Naive thymus-derived CD8-positive, alpha-beta T cell (primary cell): ENCODE data around the gene C11orf52. TPM values are rescaled to one million over a fixed set of nuclear protein-coding genes. Genes with fewer than 3 reads are reported as not detected.
"Not testable (repeated sequence)": the region's sequence is repeated elsewhere in the genome, so short reads cannot be mapped to it uniquely, and the experiment has no call there.

ENCODE experiments used
- ATAC-seq, 2 donors: fragments of 150-1000 bp; cut with Tn5 transposase in 1 of 2; sonication (Bioruptor Pico), chemical (Tn5 transposase) in 1 of 2; 1 replicate in 1 of 2; 2 replicates in 1 of 2; pipeline ENCODE4 v1.10.0; 2021; ENCODE audit warnings: mild to moderate bottlenecking in 2 of 2, moderate library complexity in 2 of 2
- POLR2A ChIA-PET: fragments of 350-600 bp; sonication (Branson Sonifier 250); formaldehyde crosslinking; loops from one replicate; lab custom pipeline; 2021; ENCODE audit warnings: antibody characterized with exemption; lab: Charles Lee
- DNase-seq, 10 donors: peaks; one replicate each; pipeline versions ENCODE4 v3.0.0 to v3.0.0-alpha.2; 2020 to 2022
- H3K27ac Mint-ChIP-seq, 10 donors: one replicate each; pipeline ENCODE4 v1.8.0; 2020 to 2022; ENCODE audit warnings: mild to moderate bottlenecking in 10 of 10, mixed read lengths in 10 of 10, moderate library complexity in 4 of 10, inconsistent platforms in 1 of 10
- H3K27me3 Mint-ChIP-seq, 5 donors: one replicate each; pipeline ENCODE4 v1.8.0; 2021 to 2022; ENCODE audit warnings: mixed read lengths in 5 of 5
- H3K36me3 Mint-ChIP-seq, 3 donors: one replicate each; pipeline ENCODE4 v1.8.0; 2020 to 2022; ENCODE audit warnings: mixed read lengths in 3 of 3, mild to moderate bottlenecking in 2 of 3, inconsistent platforms in 1 of 3
- H3K4me1 Mint-ChIP-seq, 4 donors: one replicate each; pipeline ENCODE4 v1.8.0; 2021 to 2022; ENCODE audit warnings: mixed read lengths in 4 of 4
- H3K4me3 Mint-ChIP-seq, 10 donors: one replicate each; pipeline ENCODE4 v1.8.0; 2020 to 2022; ENCODE audit warnings: mild to moderate bottlenecking in 10 of 10, mixed read lengths in 10 of 10, moderate library complexity in 6 of 10, inconsistent platforms in 1 of 10
- H3K9me3 Mint-ChIP-seq, 9 donors: one replicate each; pipeline ENCODE4 v1.8.0; 2020 to 2022; ENCODE audit warnings: mixed read lengths in 9 of 9, mild to moderate bottlenecking in 3 of 9, inconsistent platforms in 1 of 9, moderate library complexity in 1 of 9
- polyA plus RNA-seq, 3 donors: library from polyadenylated mRNA; unstranded; fragments of 300-500 nt; fragmentation: Illumina TruSeq; gene quantifications; one replicate each; pipeline ENCODE4 v1.2.3, GENCODE V29; 2021
- total RNA-seq, 8 experiments: library from RNA in 2 of 8; stranded (reverse) in 2 of 8; gene quantifications; one replicate each; pipeline ENCODE4 v1.2.3 and lab custom pipeline; 2021 to 2026

C11orf52 gene, protein sequence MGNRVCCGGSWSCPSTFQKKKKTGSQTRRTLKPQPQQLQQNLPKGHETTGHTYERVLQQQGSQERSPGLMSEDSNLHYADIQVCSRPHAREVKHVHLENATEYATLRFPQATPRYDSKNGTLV
- total RNA-seq: not detected
- not detected for polyA plus RNA-seq
- total RNA-seq (lab: John Stamatoyannopoulos, UW): 0 to 0.09 (median 0) reads per million in 6 experiments

DNA sequence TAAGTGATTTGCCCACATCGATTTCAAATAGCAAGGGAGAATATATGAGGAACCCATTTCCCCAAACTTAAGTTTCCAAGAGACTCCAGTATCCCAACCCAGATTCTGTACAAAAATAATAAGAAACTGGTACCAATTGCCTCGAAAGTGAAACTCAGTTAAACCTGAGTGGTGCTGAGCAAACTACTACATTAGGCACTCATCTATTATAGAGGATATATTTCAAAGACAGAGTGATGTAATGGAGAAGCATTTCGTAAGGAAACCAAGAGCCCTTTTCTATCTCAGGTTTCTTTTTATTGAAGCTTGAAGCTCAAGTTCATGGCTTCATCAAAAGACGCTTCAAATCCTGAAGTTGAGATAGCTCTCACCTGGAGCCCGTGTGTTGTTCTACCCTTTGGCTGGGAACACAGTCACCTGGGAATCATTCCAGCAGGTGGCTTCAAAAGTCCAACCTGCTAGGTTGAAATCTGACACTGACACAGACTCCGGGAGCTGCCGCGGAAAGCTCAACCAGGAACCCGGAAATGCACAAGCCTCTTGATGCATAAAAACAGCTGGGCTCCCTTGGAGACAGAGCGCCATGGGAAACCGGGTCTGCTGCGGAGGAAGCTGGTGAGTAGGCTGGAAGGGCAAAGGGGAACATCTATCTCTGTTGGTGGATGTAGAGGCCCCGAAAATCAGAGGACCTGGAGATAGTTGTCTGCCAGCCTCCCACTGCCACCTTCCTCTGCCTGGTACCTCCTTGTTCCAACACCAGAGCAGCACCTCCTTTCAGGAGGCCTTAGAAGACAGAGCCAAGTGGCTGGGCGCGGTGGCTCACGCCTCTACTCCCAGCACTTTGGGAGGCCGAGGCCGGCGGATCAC is at the start of gene C11orf52:
Gene C11orf52 (plus strand): TSS at position 524 of the 867 bp plus-strand sequence. CDS start 60 bp downstream, at position 584.
- ATAC-seq: no peak
- Mint-ChIP-seq H3K27ac (peak within 1 kb of the TSS in 1 of 10 donors; percentile 27), H3K36me3 (no peaks in the 10 kb centered on the region), H3K27me3 (peaks cover 16 to 46% (median 35%) of the 10 kb centered on the region in 5 donors), H3K4me1 (no peaks in the 10 kb centered on the region), H3K4me3 (no peak within 1 kb of the TSS), H3K9me3 (no peaks in the 10 kb centered on the region)
- POLR2A ChIA-PET: no interaction called here
- DNase-seq: no peak

GRCh38 chr11:111870113-111870512 is 48.6 kb upstream of the C11orf52 start:
- Mint-ChIP-seq H3K9me3 (no peaks in the 10 kb centered on the region), H3K27ac (peak overlapping the region in 2 of 10 donors; percentile 34 to 87), H3K4me3 (peak overlapping the region in 7 of 10 donors; percentile 19 to 95 (median 43)), H3K4me1 (peaks cover 12 to 36% (median 26%) of the 10 kb centered on the region in 4 donors), H3K27me3 (no peaks in the 10 kb centered on the region), H3K36me3 (peaks cover 19 to 44% (median 22%) of the 10 kb centered on the region in 3 donors)
- ATAC-seq: no peak
- POLR2A ChIA-PET: interaction anchor here (0.7 to 2.5 kb wide), 3 partner anchors 11 to 283 kb away, joined by 5 to 19 read pairs (median 7); partner anchors contain the start of genes CFAP68, SDHD and TIMM8B
- no peak for DNase-seq

DNA sequence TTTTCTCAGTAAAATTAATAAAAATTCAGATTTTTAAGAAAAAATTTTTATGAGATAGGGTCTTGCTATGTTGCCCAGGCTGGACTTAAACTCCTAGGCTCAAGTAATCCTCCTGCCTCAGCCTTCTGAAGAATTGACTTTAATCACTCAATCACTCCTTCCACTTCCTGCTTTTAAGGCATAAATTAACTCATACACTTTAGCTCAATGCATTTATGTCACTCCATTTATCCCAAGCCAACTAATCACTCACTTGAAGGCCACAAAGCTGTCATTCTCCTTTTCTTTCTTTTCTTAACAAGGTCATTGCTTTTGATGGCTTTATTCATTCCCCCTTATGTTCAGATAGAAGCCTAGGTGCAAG is 48.2 kb upstream of the C11orf52 start:
- Mint-ChIP-seq H3K4me1 (peaks cover 12 to 36% (median 26%) of the 10 kb centered on the region in 4 donors), H3K27me3 (no peaks in the 10 kb centered on the region), H3K27ac (peak overlapping the region; percentile 87 to 98 (median 95)), H3K9me3 (no peaks in the 10 kb centered on the region), H3K4me3 (peak overlapping the region; percentile 91 to 96 (median 93)), H3K36me3 (peaks cover 19 to 44% (median 23%) of the 10 kb centered on the region in 3 donors)
- ATAC-seq (no peak), DNase-seq (no peak)
- POLR2A ChIA-PET: interaction anchor here (0.6 to 2.5 kb wide), 4 partner anchors 10 to 283 kb away, joined by 3 to 19 read pairs (median 6); partner anchors contain the start of genes CFAP68, SDHD and TIMM8B

DNA sequence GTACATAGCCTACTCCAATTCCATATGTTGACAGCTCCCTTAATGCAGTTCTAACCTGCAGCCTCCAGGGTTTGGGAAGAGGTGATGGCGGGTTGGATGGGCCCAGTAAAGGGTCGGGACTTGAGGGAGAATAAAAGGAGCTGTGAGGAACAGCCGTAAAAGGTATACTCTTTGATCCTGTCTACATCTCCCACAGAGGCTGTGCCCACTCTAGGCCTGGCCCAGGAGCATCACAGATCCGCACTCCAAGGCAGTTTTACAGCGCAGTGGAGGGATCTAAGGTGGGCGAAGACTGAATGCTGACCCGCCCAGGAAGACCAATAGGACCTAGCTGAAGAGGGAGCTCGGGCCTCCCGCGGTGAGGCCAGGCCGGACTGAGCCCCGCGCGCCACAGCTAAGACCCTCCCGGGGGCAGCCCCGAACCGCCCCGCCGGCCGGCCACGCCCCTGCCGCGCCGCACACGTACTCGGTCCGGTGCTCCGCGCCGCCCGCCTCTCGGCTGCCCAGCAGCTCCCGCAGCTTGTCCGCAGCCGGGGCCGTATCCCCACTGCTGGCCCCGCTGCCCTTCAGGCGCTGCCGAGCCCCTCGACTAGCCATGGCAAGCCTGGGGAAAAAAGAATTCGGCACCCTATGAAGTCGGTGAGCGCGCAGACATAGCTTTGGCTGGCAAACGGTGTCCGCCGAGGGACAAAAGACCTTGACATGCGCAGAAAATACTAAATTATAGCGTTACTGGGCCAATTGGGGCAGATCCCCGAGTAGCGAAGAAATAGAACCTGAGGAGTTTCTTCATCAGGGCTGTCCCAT is 47.6 kb upstream of the C11orf52 start, which contains the start of gene ALG9:
Gene ALG9 (minus strand): TSS at position 696 of the 807 bp plus-strand sequence. CDS start 99 bp downstream, at position 597.
- peak; percentile 87 to 91 for ATAC-seq
- H3K36me3 Mint-ChIP-seq: peaks cover 19 to 42% (median 23%) of the 10 kb centered on the region in 3 donors

GRCh38 chr11:111871693-111872161 is 47.0 kb upstream of the C11orf52 start:
- Mint-ChIP-seq H3K4me3 (peak overlapping the region; percentile 91 to 96 (median 93)), H3K36me3 (peaks cover 14 to 38% (median 17%) of the 10 kb centered on the region in 3 donors), H3K27ac (peak overlapping the region; percentile 87 to 98 (median 95)), H3K4me1 (peaks cover 10 to 31% (median 25%) of the 10 kb centered on the region in 4 donors), H3K27me3 (no peaks in the 10 kb centered on the region), H3K9me3 (no peaks in the 10 kb centered on the region)
- POLR2A ChIA-PET: interaction anchor here (0.6 to 2.5 kb wide), 6 partner anchors 9 to 215 kb away, joined by 3 to 23 read pairs (median 4); partner anchors contain the start of genes CFAP68, PPP2R1B, SDHD and TIMM8B
- ATAC-seq (no peak), DNase-seq (no peak)

More for the DNA sequence above, 47.6 kb upstream of the C11orf52 start, which contains the start of gene ALG9:
- POLR2A ChIA-PET: interaction anchor here (0.6 to 2.5 kb wide), 8 partner anchors 10 to 284 kb away, joined by 3 to 23 read pairs (median 4); partner anchors contain the start of genes CFAP68, PPP2R1B, SDHD and TIMM8B
- peak within 1 kb of the TSS; percentile 87 to 98 (median 95) for H3K27ac Mint-ChIP-seq
- H3K9me3 Mint-ChIP-seq: no peaks in the 10 kb centered on the region
- H3K27me3 Mint-ChIP-seq: no peaks in the 10 kb centered on the region
- H3K4me1 Mint-ChIP-seq: peaks cover 12 to 36% (median 26%) of the 10 kb centered on the region in 4 donors
- peak within 1 kb of the TSS; percentile 91 to 96 (median 93) for H3K4me3 Mint-ChIP-seq
- peak; percentile 76 to 97 (median 88) for DNase-seq

- Mint-ChIP-seq H3K27me3 (no peaks in the 10 kb centered on the region), H3K9me3 (peaks cover 0 to 8% (median 0%) of the 10 kb centered on the region in 9 donors)
Measured at GRCh38 chr11:111878385-111878848, 40.3 kb upstream of the C11orf52 start.

DNA sequence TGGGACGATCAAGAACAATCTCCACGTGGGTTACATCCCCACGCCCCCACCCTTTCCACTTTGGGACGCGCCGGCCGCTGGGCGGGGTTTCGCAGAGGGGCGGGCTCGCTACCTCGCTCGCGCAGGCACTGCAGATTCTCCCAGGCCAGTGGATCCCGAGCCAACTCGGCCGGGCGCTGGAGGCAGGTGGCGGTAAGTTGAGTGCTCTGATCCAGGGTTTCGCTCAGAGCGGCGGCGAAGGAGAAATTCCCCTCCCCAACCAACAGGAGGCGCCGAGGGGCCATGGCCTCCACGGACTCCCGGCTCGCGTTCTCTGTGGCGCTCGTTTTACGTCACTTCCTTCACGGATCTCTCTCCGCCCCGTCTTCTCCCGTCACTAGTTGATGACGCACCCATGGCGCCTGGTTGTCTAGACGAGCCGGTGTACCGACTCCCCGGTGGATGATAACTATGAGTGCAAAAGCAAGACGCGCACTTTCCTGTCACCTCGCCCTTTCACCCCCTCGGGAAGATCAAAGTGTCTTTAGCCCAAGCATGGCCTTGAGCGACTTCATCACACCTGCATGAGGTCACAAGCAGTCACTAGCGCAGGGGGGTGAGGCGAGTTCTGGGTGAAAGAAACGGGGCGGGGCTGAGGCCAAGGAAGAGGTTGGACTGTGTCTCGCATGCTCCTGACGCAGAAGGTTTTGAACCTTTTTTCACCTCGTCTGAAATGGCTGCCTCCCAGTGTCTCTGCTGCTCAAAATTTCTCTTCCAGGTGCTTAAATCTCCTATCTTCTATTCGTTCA is 39.7 kb upstream of the C11orf52 start, which contains the start of the genes CFAP68 and FDXACB1:
Gene CFAP68 (plus strand): TSS at position 693 of the 788 bp plus-strand sequence. CDS start 20 bp downstream, at position 713.
Gene FDXACB1 (minus strand): TSS at position 317 of the 788 bp plus-strand sequence. CDS start 33 bp downstream, at position 284.
- peaks cover 9 to 28% (median 25%) of the 10 kb centered on the region in 4 donors for H3K4me1 Mint-ChIP-seq
- peak within 1 kb of the TSS; percentile 96 to 100 (median 100) for H3K27ac Mint-ChIP-seq
- H3K9me3 Mint-ChIP-seq: peaks cover 0 to 8% (median 0%) of the 10 kb centered on the region in 9 donors
- POLR2A ChIA-PET: interaction anchor here (1.8 to 3.2 kb wide), 2 partner anchors 8 to 48 kb away, joined by 13 to 19 read pairs; partner anchors contain the start of gene ALG9
- H3K4me3 Mint-ChIP-seq: peak within 1 kb of the TSS; percentile 84 to 100 (median 97)
- DNase-seq: peak; percentile 87 to 100 (median 96)
- H3K36me3 Mint-ChIP-seq: peaks cover 0 to 35% (median 22%) of the 10 kb centered on the region in 3 donors
- ATAC-seq: peak; percentile 85 to 89
- no peaks in the 10 kb centered on the region for H3K27me3 Mint-ChIP-seq

More at GRCh38 chr11:111878385-111878848, 40.3 kb upstream of the C11orf52 start:
- Mint-ChIP-seq H3K4me3 (peak overlapping the region; percentile 84 to 100 (median 97)), H3K36me3 (peaks cover 0 to 31% (median 19%) of the 10 kb centered on the region in 3 donors), H3K27ac (peak overlapping the region; percentile 96 to 100 (median 100)), H3K4me1 (peaks cover 11 to 28% (median 25%) of the 10 kb centered on the region in 4 donors)
- DNase-seq (no peak), ATAC-seq (peak; percentile 2 to 20)
- POLR2A ChIA-PET: interaction anchor here (0.8 to 1.5 kb wide), 2 partner anchors 9 to 49 kb away, joined by 3 read pairs; no protein-coding TSS in a partner anchor

- ATAC-seq (peak in 1 of 2 donors; percentile 9), DNase-seq (no peak)
- H3K36me3 Mint-ChIP-seq: peaks cover 0 to 34% (median 22%) of the 10 kb centered on the region in 3 donors
- peak overlapping the region; percentile 96 to 100 (median 100) for H3K27ac Mint-ChIP-seq
- peak overlapping the region; percentile 84 to 100 (median 97) for H3K4me3 Mint-ChIP-seq
- no peaks in the 10 kb centered on the region for H3K27me3 Mint-ChIP-seq
- peaks cover 0 to 8% (median 0%) of the 10 kb centered on the region in 9 donors for H3K9me3 Mint-ChIP-seq
- POLR2A ChIA-PET: interaction anchor here (0.6 to 3.2 kb wide), 3 partner anchors 8 to 149 kb away, joined by 4 to 19 read pairs (median 13); partner anchors contain the start of gene ALG9
- peaks cover 9 to 28% (median 25%) of the 10 kb centered on the region in 4 donors for H3K4me1 Mint-ChIP-seq
Measured at GRCh38 chr11:111879637-111879960, 39.1 kb upstream of the C11orf52 start.

GRCh38 chr11:111882202-111882601 is 36.5 kb upstream of the C11orf52 start:
- Mint-ChIP-seq H3K4me3 (no peak overlapping the region), H3K36me3 (peaks cover 0 to 23% (median 14%) of the 10 kb centered on the region in 3 donors), H3K9me3 (peaks cover 0 to 8% (median 0%) of the 10 kb centered on the region in 9 donors), H3K27me3 (no peaks in the 10 kb centered on the region), H3K27ac (peak overlapping the region in 1 of 10 donors; percentile 11), H3K4me1 (peaks cover 9 to 23% (median 22%) of the 10 kb centered on the region in 4 donors)
- ATAC-seq: no peak
- DNase-seq: no peak
- POLR2A ChIA-PET: interaction anchor here (3.2 kb wide), 1 partner anchor 11 kb away, joined by 19 read pairs; the partner anchor contains the start of gene ALG9

DNA sequence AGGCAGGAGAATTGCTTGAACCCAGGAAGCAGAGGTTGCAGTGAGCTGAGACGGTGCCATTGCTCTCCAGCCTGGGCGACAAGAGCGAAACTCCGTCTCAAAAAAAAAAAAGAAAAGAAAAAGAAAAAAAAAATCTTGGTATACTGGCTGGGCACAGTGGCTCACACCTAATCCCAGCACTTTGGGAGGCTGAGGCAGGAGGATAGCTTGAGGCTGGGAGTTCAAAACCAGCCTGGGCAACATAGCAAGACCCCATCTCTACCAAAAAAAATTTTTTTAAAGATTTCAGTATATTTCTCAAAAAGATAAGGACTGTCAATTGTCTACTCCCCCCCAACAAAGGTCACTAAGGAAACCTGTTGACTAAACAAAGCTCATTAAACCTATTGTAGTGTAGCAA is 33.7 kb upstream of the C11orf52 start:
- H3K9me3 Mint-ChIP-seq, POLR2A ChIA-PET, ATAC-seq, DNase-seq, H3K4me3 Mint-ChIP-seq, H3K4me1 Mint-ChIP-seq, H3K27me3 Mint-ChIP-seq, H3K27ac Mint-ChIP-seq: not testable (repeated sequence)
- H3K36me3 Mint-ChIP-seq: peaks cover 0 to 23% (median 12%) of the 10 kb centered on the region in 3 donors
